ENCODE data around the gene IGF1R. TPM values are rescaled to one million over a fixed set of nuclear protein-coding genes. Genes with fewer than 3 reads are reported as not detected.

Gene IGF1R
- total RNA-seq, 1 experiment from 2014 or later = 125 TPM

GRCh38 chr15:98894312-98894711 lies 246.0 kb downstream of the IGF1R start:
- ATAC-seq = no peak
- Mint-ChIP-seq H3K36me3 (peaks cover 22% of the 10 kb centered on the region), H3K4me3 (no peak overlapping the region), H3K27me3 (ENCODE audit: low read depth) (no peaks in the 10 kb centered on the region), H3K4me1 (peaks cover 24% of the 10 kb centered on the region), H3K9me3 (no peaks in the 10 kb centered on the region), H3K27ac (no peak overlapping the region)
- no peak for TF ChIP-seq ERG (CRISPR knock-in tag; IDR thresholded peaks at IDR 0.05)
- TF ChIP-seq JUN (CRISPR knock-in tag; IDR thresholded peaks at IDR 0.05) = no peak
- TF ChIP-seq MXD4 (CRISPR knock-in tag; IDR thresholded peaks at IDR 0.05; ENCODE audit: borderline replicate concordance) = no peak
- TF ChIP-seq TEAD1 (CRISPR knock-in tag; IDR thresholded peaks at IDR 0.05) = no peak
- TF ChIP-seq ZNF423 (CRISPR knock-in tag; IDR thresholded peaks at IDR 0.05) = no peak
- TF ChIP-seq ATF2 (CRISPR knock-in tag; IDR thresholded peaks at IDR 0.05; ENCODE audit: borderline replicate concordance, low read depth) = no peak
- TF ChIP-seq IRF1 (CRISPR knock-in tag; IDR thresholded peaks at IDR 0.05) = no peak
- TF ChIP-seq PRRX2 (CRISPR knock-in tag; IDR thresholded peaks at IDR 0.05) = no peak
- no peak for TF ChIP-seq ZNF532 (CRISPR knock-in tag; IDR thresholded peaks at IDR 0.05; ENCODE audit: borderline replicate concordance)
- no peak for TF ChIP-seq CREM (CRISPR knock-in tag; IDR thresholded peaks at IDR 0.05)
- TF ChIP-seq SP1 (CRISPR knock-in tag; conservative IDR thresholded peaks at IDR 0.05) = no peak
- no peak for TF ChIP-seq FOXP4 (CRISPR knock-in tag; IDR thresholded peaks at IDR 0.05)
- no peak for TF ChIP-seq FOXJ3 (CRISPR knock-in tag; IDR thresholded peaks at IDR 0.05; ENCODE audit: borderline replicate concordance)
- TF ChIP-seq ZNF138 (CRISPR knock-in tag; conservative IDR thresholded peaks at IDR 0.05) = no peak
- TF ChIP-seq USF1 (CRISPR knock-in tag; IDR thresholded peaks at IDR 0.05) = no peak
- CTCF ChIA-PET = interaction anchor here (2.8 kb wide), 1 partner anchor 13 kb away, joined by 8 read pairs; no protein-coding TSS in a partner anchor
- no peak for DNase-seq (ENCODE audit: low spot score)
- POLR2A ChIA-PET = no interaction called here

Measured in WTC11 (cell line).